Right ventricle myocardium superior (tissue), 1 donor: Measurements from ENCODE around the gene LMBRD1. TPM values are rescaled to one million over a fixed set of nuclear protein-coding genes. Genes with fewer than 3 reads are reported as not detected.
A peak's percentile ranks its signal among the peaks of the same experiment; 100 is the strongest.
"Not testable (repeated sequence)": the region's sequence is repeated elsewhere in the genome, so short reads cannot be mapped to it uniquely, and the experiment has no call there.

ENCODE experiments used
- ATAC-seq: fragments of 200-7000 bp; cut with Tn5 transposase; one replicate; pipeline ENCODE4 v1.9.1; 2020; ENCODE audit warnings: mild to moderate bottlenecking; ENCODE audit not compliant: poor library complexity
- DNase-seq: peaks from one replicate; pipeline ENCODE4 v3.0.0-alpha.2; 2020
- intact Hi-C: fragments of 100-400 bp; cut with DNase I; formaldehyde crosslinking; loops from one replicate; pipeline ENCODE4 v1.11.2; 2022
- total RNA-seq: library from RNA; stranded (reverse); fragmentation: NEBNext Ultra II Directional; extraction: Animal tissue kit (Norgen Biotek cat#: 25700); gene quantifications from one replicate; pipeline ENCODE4 v1.2.1, GENCODE V29; 2021
- donor health status: DM: no; HTN: yes; CAD: no; lungs with severe emphysema.

LMBRD1 gene
- total RNA-seq, 1 donor from 2014 or later: 46.3 TPM

DNA sequence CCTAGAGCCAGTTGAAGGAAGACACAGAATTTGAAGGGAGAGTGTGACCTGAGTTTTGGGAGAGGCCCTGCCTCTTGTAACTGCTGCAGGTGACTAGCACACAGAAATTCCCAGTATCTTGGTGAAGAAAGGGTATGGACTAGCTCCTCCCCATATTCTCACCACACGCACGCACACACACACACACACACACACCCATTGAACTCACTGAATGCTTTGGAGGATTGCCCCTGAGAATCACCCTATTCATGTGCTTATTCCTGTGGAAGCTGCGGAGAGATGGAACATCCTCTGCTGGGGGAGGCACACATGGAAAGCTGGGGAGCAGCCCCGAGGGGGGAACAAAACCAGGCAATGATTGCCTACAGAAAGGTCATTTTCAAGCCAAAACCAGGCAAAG lies 6.2 kb upstream of the LMBRD1 start:
- intact Hi-C loops: no loop called here
- no peak for ATAC-seq
- DNase-seq: no peak

DNA sequence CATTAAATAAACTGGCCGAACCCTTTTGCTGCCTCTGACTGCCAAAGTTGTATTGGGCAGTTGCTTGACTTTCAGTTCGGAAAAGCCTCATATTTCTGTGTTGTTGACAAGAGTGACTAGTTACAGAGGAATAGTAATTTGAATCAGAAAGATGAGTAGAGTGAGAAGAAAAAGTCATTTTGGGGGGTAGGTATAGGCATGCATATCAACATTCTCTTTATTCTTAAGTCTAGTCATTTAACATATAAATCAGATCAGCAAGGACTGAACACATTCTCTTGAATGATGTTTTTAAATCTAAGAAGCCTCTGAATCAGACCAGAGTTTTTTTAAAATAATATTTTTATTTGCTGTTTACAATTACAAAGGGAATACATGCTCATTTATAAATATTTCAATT lies 4.9 kb upstream of the LMBRD1 start:
- intact Hi-C loops: no loop called here

DNA sequence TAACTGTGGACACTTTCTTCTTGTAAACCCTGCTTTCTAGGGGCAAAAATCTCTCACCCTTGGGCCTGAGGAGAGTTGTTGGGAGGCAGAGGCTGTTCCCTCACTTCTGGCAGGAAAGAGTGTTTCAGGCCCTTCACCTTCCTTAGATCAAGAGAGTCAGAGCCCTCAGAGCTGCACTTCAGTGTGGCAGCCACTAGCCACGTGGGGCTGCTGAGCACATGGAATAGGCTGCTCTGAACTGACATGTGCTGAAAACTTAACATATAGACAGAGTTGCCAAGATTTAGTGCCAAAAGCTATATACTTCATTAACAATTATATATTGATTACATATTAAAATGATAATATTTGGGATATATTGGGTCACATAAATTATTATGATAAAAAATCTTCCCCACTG lies 4.4 kb upstream of the LMBRD1 start:
- intact Hi-C loops: no loop called here
- ATAC-seq: no peak

More for the DNA sequence above, 4.9 kb upstream of the LMBRD1 start:
- DNase-seq: no peak
- ATAC-seq: no peak

DNA sequence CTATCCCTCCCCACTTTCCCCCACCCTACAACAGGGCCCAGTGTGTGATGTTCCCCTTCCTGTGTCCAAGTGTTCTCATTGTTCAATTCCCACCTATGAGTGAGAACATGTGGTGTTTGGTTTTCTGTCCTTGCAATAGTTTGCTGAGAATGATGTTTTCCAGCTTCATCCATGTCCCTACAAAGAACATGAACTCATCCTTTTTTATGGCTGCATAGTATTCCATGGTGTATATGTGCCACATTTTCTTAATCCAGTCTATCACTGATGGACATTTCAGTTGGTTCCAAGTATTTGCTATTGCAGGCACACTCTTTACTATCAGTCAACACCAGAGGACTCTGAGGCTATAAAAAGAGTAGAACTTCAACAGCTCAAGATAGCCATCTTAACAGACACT lies 2.0 kb upstream of the LMBRD1 start:
- DNase-seq, ATAC-seq, intact Hi-C loops: not testable (repeated sequence)

More for the DNA sequence above, 4.4 kb upstream of the LMBRD1 start:
- no peak for DNase-seq

DNA sequence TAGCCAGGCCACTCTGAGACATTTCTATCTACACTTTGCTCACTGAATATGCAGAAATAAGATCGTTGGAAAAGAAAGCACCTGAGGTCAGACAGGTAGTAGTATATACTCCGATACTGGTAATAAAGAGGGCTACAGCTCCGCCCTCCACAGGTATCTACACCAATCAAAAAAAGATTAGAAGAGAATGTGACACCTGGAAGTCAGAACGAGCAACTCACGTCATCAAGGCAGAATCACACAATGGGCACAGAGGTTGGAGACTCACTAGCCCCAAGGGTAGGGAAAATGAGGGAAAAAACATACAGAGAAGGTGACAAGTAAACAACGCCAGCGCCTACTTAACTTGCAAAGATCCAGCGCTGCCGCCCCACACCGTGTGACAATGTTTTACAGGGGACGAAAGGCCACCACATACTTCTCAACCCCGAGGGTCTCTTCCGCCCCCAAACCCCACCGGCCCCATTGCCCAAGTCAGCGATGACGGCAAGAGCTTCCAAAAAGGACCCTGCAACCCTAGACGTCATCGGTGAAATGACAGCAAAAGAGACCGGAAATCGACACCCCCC lies 653 bp downstream of the LMBRD1 start:
- intact Hi-C loops: no loop called here
- DNase-seq: no peak
- ATAC-seq: peak; percentile 17

DNA sequence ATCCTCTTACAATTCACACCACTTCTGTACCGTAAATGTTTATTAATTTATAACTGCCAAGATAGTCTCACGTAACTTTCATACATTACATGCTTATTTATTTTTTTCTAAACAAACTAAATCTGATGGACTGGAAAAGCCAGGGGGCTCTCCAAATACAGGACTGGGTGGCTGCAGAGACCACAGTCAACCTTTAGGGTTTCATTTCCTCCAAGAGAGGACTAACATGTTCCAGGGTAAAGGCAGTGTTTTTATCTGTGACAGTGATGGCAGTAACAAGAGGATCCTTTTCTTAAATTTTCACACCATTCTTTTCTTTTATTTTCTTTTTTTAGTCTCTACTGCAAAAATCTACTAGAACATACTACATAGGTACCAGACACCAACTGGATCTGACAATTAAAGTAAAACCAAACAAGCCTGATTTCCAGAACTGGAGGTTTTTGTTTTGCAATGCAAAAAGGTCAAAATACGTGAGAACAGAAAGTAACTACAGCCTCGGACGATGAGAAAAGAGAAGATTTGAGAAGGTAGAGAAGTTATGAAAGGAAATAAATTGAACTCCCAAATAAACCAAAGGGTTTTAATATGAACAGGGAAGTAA lies 1.2 kb downstream of the LMBRD1 start:
- ATAC-seq (no peak), DNase-seq (no peak)
- intact Hi-C loops: no loop called here

DNA sequence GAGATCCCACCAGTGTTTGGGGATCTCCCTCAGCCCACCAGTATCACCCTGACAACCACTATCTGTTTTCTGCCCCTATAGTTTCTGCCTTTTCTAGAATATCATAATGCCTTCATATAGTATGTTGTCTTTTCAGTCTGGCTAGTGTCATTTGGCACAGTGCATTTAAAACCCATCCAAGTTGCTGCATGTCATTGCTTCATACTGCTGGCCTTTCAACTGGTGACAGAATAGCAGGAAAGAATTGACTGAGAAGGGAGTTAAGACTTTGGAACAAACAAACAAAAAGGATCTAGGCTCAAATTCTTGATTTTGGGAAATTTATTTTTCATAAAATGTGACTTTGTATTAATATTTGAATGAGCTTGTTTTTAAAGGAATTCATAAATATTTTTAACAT lies 4.5 kb downstream of the LMBRD1 start:
- ATAC-seq: peak; percentile 26
- no peak for DNase-seq
- intact Hi-C loops: no loop called here

DNA sequence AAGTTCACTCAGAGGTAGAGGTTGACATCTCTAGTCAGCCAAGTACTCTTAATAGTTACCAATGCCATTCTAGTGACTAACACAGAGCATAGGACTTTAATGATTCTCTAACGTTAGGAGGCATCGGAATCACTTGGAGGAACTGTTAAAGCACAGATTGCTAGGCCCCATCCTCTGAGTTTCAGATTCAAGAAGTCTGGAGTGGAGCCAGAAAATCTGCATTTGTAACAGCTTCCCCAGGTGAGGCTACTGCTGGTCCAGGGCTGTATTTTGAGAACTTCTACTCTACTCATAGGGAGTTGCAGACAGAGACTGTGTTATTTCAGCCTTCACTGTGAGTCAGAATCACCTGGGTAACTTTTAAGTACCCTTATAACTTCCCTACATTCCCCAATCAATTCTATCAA lies 5.7 kb downstream of the LMBRD1 start:
- ATAC-seq: peak; percentile 32
- intact Hi-C loops: no loop called here
- DNase-seq: no peak

DNA sequence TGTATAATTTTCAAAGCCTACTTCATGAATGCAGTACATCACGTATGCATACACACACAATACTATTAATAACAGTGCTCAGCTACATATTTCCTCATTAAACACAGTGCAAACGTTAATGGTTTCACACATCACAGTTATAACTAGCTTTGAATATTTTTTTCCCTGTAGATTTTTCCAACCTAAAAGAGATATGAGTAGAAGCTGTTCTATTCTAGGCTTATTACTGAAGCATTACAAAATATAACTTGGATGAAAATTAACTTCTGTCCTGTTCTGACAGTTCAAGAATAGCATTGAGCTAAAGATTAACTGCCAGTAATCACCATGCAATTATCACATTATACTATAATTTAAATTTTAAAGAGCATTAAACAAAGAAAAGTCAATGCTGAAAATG lies 6.2 kb downstream of the LMBRD1 start:
- intact Hi-C loops: no loop called here
- DNase-seq (no peak), ATAC-seq (peak; percentile 35)

DNA sequence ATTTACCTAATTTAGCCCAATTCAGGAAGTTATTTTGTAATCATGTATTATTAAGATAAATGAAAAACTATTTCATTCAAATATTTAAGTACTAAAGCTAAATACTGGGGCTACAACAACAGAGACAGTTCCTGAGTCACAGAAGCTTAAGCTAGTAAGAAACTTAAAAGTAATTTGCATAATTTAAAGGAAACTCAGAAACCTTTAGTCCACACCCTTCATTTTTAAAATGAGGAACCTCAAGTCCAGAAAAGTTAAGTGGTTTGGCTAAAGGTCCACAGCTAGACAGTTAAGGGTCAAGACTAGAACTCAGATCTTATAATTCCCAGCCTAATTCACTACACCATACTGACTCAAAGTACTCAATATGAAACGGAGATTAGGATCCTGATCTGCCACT lies 7.2 kb downstream of the LMBRD1 start:
- intact Hi-C loops: no loop called here
- ATAC-seq (no peak), DNase-seq (no peak)

DNA sequence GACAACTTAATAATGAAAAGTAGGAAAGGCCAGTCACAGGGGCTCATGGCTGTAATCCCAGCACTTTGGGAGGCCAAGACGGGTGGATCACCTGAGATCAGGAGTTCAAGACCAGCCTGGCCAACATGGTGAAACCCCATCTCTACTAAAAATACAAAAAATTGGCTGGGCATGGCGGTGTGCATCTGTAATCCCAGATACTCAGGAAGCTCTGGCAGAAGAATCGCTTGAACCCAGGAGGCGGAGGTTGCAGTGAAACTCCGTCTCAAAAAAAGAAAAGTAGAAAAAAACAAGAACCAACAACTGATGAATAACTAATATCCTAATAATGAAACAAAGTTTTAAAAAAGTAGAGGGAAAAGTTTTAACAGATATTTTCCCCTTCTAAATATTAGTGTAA lies 9.4 kb downstream of the LMBRD1 start:
- ATAC-seq, DNase-seq, intact Hi-C loops: not testable (repeated sequence)

DNA sequence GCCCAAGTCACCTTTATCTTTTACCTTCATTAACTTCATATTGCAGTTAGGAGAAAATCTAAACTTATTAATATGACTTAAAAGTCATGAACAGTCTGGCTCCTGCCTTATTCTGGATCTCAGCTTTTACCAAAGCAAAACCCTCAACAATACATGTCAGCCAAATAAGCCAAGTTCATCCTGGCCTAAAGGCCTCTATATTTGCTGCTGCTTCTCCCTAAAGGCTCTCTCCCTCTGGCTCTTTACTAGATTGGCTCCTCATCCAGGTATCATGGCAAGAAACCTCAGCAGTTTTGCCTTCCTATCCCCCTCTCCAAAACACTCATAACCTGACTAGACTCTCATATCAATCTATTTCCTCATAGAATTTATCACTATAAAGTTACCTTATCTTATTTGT lies 11.1 kb downstream of the LMBRD1 start:
- intact Hi-C loops: no loop called here
- ATAC-seq (no peak), DNase-seq (no peak)

DNA sequence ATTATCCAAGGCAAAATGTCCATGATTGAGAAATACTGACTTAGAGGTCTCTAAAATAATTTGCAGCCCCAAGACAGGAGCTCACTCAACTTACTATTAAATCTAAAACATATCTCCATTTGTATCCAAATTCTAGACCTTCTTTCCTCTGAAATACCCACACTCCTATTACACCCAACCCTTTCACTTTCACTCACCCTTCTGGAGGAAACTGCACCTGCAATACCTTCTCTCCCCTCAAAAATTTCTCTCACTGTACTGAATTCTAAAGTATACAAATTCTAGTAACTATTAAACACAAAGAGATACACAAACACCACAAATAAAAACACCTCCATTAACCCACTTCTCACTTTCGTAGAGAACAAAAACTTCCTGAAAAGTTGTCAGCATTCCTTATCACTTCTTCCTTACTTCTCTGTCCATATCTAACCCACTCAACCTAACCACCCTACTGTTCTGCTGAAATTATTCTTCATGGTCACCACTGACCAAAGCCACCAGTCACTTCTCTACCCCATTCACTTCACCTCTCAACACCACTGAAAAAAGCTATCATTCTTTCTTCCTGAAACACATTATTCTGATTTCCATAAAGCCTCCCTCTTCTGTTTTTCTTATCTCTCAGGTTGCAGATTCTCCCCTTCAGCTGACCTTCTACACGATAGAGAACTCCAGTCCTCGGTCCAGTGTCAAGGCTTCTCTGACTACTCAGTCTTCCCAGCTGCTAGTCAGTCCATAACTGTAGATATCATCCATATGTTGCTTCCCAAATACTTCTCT lies 12.0 kb downstream of the LMBRD1 start:
- DNase-seq: no peak
- intact Hi-C loops: no loop called here
- ATAC-seq: peak; percentile 20

DNA sequence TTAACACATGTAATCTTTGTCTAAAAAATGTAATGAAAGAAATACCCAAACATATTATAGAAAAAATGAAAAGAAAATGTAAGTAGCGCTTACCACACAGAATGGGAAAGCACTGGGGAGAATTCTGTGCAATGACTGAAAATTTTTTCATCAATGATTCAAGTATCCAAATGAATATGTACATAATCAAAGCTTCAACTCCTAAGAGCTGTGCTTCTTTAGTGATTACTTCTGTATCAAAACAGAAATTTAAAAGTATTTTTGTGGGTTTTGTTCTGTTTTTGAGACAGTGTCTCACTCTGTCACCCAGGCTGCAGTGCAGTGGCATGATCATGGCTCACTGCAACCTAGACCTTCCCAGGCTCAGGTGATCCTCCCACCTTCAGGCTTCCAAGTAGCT lies 13.7 kb downstream of the LMBRD1 start:
- intact Hi-C loops: no loop called here
- ATAC-seq (no peak), DNase-seq (no peak)

DNA sequence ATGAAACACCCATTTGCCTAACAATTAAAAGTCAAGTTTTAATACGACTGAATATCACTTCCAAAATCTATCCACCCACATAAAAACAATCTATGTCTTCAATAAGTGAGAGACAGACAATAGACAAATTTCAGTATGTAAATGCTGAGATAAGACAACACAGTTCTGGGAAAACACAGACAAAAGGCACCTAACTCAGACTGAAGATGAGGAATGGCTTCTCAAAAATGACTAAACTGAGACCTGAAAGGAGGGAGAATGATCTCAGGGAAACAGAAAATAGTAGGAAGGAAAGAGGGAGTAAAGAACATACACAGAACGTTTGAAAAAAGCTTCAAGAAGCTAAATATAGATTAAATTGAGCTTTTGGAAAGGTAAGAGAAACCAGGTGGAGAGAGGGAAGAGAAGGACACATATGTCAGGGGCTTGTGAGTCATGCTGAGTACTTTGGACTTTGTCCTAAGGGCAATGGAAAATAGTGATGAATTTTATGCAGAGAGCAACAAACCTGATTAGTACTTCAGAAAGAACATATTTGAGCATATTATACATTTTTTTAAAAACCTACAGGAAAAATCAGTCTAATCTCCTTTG lies 16.1 kb downstream of the LMBRD1 start:
- no peak for DNase-seq
- no peak for ATAC-seq
- intact Hi-C loops: no loop called here

DNA sequence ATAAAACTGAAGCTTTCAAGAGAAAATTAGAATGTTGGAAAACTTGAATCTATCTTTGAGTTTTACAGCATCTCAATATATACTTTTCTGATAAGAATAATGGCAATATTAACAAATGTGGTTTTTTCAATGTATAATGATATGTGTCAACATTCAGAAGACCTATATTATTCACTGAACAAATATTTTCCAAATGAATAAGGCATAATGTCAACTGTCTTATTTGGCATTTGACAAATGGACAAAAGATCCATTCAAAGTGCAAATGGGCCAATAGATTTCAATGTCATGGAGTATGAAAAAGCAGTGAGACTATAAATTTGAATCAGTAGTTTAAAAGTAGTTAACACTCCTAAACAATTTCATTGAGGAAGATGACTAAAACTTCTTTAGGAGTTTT lies 20.9 kb downstream of the LMBRD1 start:
- intact Hi-C loops: no loop called here
- no peak for ATAC-seq

DNA sequence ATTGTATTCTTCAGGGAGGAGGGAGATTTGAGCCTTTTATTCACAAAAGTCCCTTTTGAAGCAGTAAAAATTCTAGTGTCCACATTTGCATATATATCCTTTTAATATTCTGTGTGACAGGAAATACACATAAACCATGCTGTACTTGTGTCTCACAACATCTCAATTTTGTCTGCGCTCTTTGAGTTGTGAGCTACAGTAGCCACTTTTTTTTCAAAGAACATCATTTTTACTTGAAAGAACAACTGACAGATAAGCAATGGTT lies 21.3 kb downstream of the LMBRD1 start:
- ATAC-seq (no peak), DNase-seq (no peak)
- intact Hi-C loops: no loop called here

More for the DNA sequence above, 20.9 kb downstream of the LMBRD1 start:
- no peak for DNase-seq

DNA sequence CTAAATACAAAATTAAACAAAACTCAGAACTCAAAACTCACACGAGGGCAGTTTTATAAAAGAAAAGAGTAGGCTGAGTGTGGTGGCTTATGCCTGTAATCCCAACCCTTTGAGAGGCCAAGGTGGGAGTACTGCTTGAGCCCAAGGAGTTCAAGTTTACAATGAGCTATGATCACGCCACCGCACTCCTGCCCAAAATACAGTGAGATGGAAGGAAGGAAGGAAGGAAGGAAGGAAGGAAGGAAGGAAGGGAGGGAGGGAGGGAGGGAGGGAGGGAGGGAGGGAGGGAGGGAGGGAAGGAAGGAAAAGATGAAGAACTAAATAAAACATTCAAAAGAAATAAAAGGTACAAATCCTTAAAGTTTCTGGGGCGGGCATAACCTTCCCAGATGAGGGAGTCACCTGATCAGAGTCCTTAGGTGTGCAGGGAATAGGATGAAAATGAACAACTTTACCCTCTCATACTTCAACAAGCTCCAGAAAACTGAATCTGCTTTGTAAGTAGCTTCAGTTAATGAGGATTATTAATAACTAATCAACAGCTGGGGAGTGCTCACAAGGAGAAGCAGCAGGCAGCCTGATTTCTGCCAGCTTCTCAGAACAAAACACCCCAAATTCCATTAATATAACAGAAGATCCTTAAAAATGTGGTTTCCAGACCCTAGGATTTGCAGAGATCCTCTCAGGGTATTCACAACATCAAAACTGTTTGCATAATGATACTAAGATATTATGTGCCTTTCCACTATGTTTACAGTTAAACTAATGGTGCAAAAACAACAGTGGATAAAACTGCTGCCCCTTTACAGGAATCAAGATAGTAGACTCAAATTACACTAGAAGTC lies 21.8 kb downstream of the LMBRD1 start:
- intact Hi-C loops: no loop called here
- DNase-seq (no peak), ATAC-seq (no peak)
